Kidney (tissue), 14 donors: ENCODE data around the gene SURF1. TPM values are rescaled to one million over a fixed set of nuclear protein-coding genes. Genes with fewer than 3 reads are reported as not detected.

Experiments
- DNase-seq, 5 donors: peaks; one replicate each; pipeline ENCODE4 v3.0.0-alpha.2; 2013 to 2020
- FAIRE-seq: peaks from 2 replicates; lab custom pipeline; 2012; peaks lifted over from hg19 to GRCh38; lab: Jason Lieb, UNC
- H3K27ac ChIP-seq, 2 donors: one replicate each; pipeline ENCODE4 v1.7.0; 2013; ENCODE audit warnings: low read depth in 2 of 2, low read length in 2 of 2, inconsistent platforms in 1 of 2
- H3K27me3 ChIP-seq: one replicate; pipeline ENCODE4 v1.7.1; 2013; ENCODE audit warnings: low read length, inconsistent platforms; ENCODE audit not compliant: control insufficient read depth, insufficient read depth
- H3K36me3 ChIP-seq, 3 donors: one replicate each; pipeline versions ENCODE4 v1.7.0 to v1.7.1; 2013; ENCODE audit warnings: low read length in 3 of 3, control low read depth in 1 of 3, inconsistent platforms in 1 of 3; ENCODE audit not compliant: insufficient read depth in 3 of 3, control insufficient read depth in 2 of 3
- H3K4me1 ChIP-seq, 3 donors: one replicate each; pipeline versions ENCODE4 v1.7.0 to v1.7.1; 2013; ENCODE audit warnings: low read length in 3 of 3, inconsistent platforms in 1 of 3, low read depth in 1 of 3; ENCODE audit not compliant: control insufficient read depth in 2 of 3, insufficient read depth in 2 of 3
- H3K4me3 ChIP-seq, 3 donors: one replicate each; pipeline versions ENCODE4 v1.7.0 to v1.8.1; 2013; ENCODE audit warnings: low read length in 3 of 3, control low read depth in 1 of 3, inconsistent platforms in 1 of 3
- H3K9ac ChIP-seq, 3 donors: one replicate each; pipeline versions ENCODE4 v1.7.0 to v1.7.1; 2013; ENCODE audit warnings: low read length in 3 of 3, control low read depth in 1 of 3, inconsistent platforms in 1 of 3
- H3K9me3 ChIP-seq, 3 donors: one replicate each; pipeline versions ENCODE4 v1.7.0 to v1.7.1; 2013; ENCODE audit warnings: low read length in 3 of 3, control low read depth in 1 of 3, inconsistent platforms in 1 of 3; ENCODE audit not compliant: control insufficient read depth in 2 of 3, insufficient read depth in 1 of 3
- CTCF ChIP-seq: IDR thresholded peaks from 3 replicates; pipeline ENCODE4 v1.5.1; 2012; ENCODE audit warnings: mild to moderate bottlenecking, moderate library complexity, borderline replicate concordance; ENCODE audit not compliant: insufficient read depth; ENCODE audit errors: extremely low read depth
- intact Hi-C: fragments of 100-400 bp; cut with DNase I; formaldehyde crosslinking; loops from one replicate; pipeline ENCODE4 v1.11.1; 2022
- polyA plus RNA-seq: library from polyadenylated mRNA; stranded (reverse); fragments of 350-450 nt; fragmentation: Illumina TruSeq; extraction: RNeasy Lipid Tissue Mini Kit (QIAGEN cat#74804); gene quantifications from one replicate; pipeline ENCODE4 v1.2.3, GENCODE V29; 2014; ENCODE audit warnings: low read depth, low replicate concordance; ENCODE audit not compliant: insufficient read depth
- total RNA-seq: library from RNA; stranded (reverse); fragmentation: NEBNext Ultra II Directional; extraction: Animal tissue kit (Norgen Biotek cat#: 25700); gene quantifications from one replicate; pipeline ENCODE4 v1.2.1, GENCODE V29; 2021
- donor health status: control.
- donor health status: control.
- donor health status: control.
- donor health status: control.
- donor health status: control.
- donor health status: DM: yes; HTN: yes; CAD: no.
- donor health status: Normal renal cell carcinoma (clear cell type).

Gene SURF1
- total and polyA plus RNA-seq, 2 donors from 2014 or later, result 45.0 to 165 TPM

GRCh38 chr9:133404454-133405002, 48.2 kb upstream of the SURF1 start:
- no peaks in the 10 kb centered on the region for H3K27me3 ChIP-seq
- no peak overlapping the region for H3K4me3 ChIP-seq
- FAIRE-seq, result no peak
- no peak overlapping the region for H3K27ac ChIP-seq
- peaks cover 0 to 10% (median 7%) of the 10 kb centered on the region in 3 donors for H3K36me3 ChIP-seq
- H3K9me3 ChIP-seq, result no peaks in the 10 kb centered on the region
- peak in 1 of 5 donors; percentile 58 for DNase-seq
- intact Hi-C loops, result loop anchor here (5.0 kb wide), 1 partner anchor 83 kb away; no protein-coding TSS in a partner anchor
- TF ChIP-seq CTCF, result no peak
- H3K4me1 ChIP-seq, result no peaks in the 10 kb centered on the region
- no peak overlapping the region for H3K9ac ChIP-seq

GRCh38 chr9:133403766-133404453, 47.6 kb upstream of the SURF1 start:
- DNase-seq (peak in 1 of 5 donors; percentile 75), FAIRE-seq (no peak)
- peak; percentile 42 for TF ChIP-seq CTCF
- intact Hi-C loops, result no loop called here
- Histone ChIP-seq H3K4me3 (no peak overlapping the region), H3K9ac (no peak overlapping the region), H3K27ac (no peak overlapping the region), H3K27me3 (no peaks in the 10 kb centered on the region), H3K36me3 (peaks cover 0 to 10% (median 7%) of the 10 kb centered on the region in 3 donors), H3K4me1 (no peaks in the 10 kb centered on the region), H3K9me3 (no peaks in the 10 kb centered on the region)

- Histone ChIP-seq H3K27me3 (no peaks in the 10 kb centered on the region), H3K27ac (no peak overlapping the region), H3K4me3 (no peak overlapping the region), H3K9ac (no peak overlapping the region), H3K9me3 (no peaks in the 10 kb centered on the region), H3K4me1 (no peaks in the 10 kb centered on the region), H3K36me3 (peaks cover 0 to 10% (median 6%) of the 10 kb centered on the region in 3 donors)
- no peak for FAIRE-seq
- intact Hi-C loops, result no loop called here
- TF ChIP-seq CTCF, result no peak
- DNase-seq, result peak in 1 of 5 donors; percentile 57
These were observed 46.4 kb upstream of the SURF1 start for GRCh38 chr9:133402689-133403088.
